ENCODE measurements around the gene MS4A10.
"Not testable (repeated sequence)": the region's sequence is repeated elsewhere in the genome, so short reads cannot be mapped to it uniquely, and the experiment has no call there.

Gene MS4A10

GRCh38 chr11:60785136-60785535 is at the start of gene MS4A10:
Gene MS4A10 (plus strand): TSS chr11:60785333. CDS start chr11:60790336, 5,003 bp downstream.
- DNase-seq = no peak

GRCh38 chr11:60739114-60739513 is 46.0 kb upstream of the MS4A10 start:
- no peak for DNase-seq

DNA sequence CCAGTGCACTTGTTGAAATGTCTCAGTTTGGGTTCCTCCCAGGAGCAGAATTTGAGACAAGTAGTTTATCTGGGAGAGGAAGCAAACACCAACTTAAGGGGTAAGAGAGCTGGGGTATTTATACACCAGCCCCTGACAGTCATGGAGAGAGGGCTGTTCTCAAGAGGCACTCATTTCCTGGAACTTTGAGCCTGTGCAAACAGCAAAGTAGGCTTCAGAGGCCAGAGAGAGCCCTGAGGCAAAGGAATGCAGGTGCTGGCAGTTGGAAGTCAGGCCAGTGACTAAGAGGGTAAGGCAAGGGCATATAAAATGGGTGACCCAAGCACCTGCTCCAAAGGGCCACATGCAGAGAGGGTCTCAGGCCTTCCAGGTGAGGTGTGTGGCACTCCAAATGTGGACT is 44.6 kb upstream of the MS4A10 start:
- DNase-seq = no peak

DNA sequence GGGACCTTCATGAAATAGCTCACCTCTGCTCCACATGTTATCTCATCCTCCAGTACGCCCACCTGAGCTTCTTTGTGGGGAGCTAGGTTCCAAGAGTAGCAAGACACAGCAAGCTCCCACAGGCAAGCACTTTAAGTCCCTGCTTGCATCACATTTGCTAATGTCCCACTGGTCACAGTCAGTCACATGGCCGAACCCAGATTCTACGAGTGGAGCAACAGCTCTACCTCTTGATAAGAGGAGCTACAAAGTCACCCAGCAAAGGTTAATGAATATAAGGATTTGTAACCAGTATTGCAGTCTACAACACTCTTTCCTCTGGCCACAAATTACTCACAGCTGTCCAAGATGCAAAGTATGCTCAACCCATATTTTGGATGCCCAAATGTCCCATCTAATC is 43.7 kb upstream of the MS4A10 start:
- no peak for DNase-seq

DNA sequence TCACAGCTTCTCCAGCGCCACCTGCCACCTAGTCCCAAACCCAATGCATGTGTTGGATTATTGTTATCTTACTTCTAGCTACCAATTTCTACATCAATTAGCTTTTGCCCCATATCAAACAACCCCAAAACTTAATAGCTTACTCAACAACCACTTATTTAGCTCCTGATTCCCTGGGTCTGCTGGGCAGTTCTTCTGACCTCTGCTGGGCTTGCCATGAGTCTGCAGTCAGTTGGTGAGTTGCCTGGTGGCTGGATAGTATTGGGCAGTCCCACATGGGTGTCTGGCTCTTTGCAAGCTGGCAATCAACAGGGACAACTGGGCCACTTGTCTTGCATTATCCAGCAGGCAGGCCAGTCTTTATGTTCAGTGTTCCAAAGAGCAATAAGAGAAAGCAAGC is 42.1 kb upstream of the MS4A10 start:
- DNase-seq = no peak

DNA sequence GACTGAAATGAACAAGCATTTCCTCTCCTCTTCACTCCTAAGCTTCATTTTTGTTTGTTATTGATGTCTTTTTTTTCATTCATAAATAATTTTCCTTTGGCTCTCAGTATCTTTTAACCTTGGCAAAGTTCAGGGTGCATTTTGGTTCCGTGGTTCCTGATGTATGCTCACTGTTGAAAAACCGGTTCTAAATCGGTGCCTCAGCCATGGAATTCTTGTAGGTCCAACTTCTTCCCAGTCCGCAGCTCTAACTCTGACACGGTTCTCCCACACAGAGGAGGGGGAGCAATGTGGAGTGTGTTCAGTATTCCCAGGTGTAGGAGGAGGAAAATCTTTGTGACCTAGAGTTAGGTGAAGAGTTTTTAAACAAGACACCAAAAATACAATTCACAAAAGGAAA is 41.0 kb upstream of the MS4A10 start:
- no peak for DNase-seq

GRCh38 chr11:60747359-60747873 is 37.7 kb upstream of the MS4A10 start:
- no peak for DNase-seq

DNA sequence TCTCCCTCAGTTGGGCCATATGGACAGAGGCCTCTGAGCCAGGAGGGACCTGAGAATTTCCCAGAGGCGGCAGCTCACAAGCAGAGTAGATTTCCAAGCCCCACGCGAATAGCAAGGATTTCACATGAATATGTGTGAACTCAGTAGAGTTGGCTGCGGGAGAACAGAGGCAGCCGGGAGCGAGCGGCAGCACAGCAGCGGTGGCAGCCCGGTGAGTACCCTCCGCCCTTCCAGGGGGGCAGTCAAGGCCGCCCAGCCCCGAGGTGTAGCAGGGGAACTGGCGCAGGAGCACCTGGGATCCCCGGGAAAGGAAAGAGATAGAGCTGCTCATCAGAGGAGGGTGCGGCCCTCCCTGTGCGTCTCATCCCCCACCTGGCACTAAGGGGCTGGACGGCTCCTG is 36.9 kb upstream of the MS4A10 start:
- no peak for DNase-seq

DNA sequence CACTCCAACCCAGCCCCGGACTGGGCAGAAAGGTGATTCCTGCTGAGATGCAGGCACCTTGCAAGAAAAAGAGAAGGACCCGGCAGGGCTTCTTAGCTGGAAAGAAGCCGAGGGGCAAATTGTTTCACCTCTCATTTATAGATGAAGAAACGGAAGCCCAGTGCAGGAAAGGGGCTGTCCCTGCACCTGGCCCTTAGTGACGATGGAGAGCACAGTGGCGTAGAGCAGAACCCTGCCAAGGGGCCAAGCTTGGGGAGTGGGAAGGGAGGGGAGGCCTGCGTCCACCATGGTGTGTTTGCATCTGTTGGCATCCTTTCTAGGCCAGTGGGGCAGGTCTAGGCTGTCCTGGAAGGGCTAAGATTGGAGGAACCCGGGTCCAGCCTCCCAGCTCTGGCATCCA is 36.3 kb upstream of the MS4A10 start:
- DNase-seq = no peak

DNA sequence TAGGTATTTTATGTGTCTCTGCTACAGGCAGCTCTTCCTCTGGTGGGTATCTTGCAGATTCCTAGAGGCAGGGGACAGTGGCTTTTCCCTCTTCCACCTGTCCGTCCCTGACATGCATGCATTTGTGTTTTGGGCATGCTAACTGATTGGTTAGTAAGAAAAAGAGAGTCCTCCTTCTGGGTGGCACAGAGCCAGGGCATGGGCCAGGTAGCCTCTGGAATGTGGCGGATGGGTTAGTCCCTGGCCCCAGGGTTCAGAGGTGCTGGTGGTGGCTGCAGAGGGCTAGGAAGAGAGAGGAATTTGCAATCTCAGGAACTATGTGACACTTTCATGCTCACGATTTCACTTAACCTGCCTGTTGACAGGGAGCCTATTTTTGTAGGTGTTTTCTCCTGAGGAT is 34.2 kb upstream of the MS4A10 start:
- no peak for DNase-seq

- no peak for DNase-seq
Observed at GRCh38 chr11:60753309-60753708, 31.8 kb upstream of the MS4A10 start.

GRCh38 chr11:60754887-60755286 is 30.2 kb upstream of the MS4A10 start:
- DNase-seq = no peak

DNA sequence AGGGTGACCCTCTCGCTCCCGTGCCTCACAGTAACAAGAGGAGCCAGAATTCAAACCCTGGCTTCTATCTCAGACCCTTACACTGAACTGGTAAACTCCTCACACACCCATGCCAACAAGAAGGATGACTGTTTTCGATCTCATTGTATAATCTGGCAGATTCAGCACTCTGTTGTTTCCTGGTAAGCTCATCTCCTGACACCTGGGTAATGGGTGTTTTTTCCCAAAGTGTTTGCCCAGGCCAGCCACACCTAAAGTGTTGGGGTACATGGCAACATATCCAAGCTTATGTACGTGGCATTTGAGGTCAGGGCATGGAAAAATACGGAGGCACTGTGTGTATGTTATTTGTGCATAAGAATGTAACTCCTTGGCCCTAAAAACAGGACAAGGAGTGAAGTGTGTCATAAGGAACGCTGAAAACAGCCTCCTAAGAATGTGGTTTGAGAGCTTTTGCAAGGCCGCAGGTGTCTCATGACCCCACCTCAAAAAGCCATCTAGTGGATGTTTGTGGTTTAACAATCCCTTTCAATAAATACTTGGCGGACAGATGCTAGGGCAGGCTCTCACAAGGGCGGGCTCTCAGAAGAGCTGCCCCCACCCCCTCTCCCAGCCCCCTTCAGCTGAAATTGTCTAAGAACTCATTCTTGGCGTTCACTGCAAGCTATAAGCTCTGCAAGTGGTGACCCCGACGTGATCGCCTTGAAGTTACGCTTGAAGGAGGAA is 28.7 kb upstream of the MS4A10 start, which contains the start of gene MS4A15:
TSS of gene MS4A15 (plus strand) at position 561 of the 726 bp plus-strand sequence. CDS start 6,867 bp downstream, outside the sequence.
- DNase-seq = no peak

- no peak for DNase-seq
Observed at GRCh38 chr11:60757231-60757800, 27.8 kb upstream of the MS4A10 start.

DNA sequence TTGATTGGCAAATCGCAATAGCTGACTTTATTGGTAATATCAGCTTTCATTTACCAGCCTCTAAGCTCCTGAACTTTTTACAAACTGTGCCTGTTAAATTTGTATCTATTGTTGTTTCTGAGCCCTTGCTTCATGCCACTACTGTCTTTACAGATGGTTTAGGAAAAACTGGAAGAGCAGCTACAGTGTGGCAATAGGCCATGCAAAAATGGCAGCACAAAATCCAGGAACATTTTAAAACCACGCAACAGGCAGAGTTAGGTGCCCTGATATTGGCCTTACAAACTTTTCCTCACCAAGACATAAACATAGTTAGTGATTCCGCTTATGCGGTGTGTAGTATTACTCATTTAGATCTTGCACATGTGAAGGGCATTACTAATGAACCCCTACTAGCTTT is 26.5 kb upstream of the MS4A10 start:
- DNase-seq = not testable (repeated sequence)

GRCh38 chr11:60759438-60760225 is 25.5 kb upstream of the MS4A10 start:
- DNase-seq = not testable (repeated sequence)

DNA sequence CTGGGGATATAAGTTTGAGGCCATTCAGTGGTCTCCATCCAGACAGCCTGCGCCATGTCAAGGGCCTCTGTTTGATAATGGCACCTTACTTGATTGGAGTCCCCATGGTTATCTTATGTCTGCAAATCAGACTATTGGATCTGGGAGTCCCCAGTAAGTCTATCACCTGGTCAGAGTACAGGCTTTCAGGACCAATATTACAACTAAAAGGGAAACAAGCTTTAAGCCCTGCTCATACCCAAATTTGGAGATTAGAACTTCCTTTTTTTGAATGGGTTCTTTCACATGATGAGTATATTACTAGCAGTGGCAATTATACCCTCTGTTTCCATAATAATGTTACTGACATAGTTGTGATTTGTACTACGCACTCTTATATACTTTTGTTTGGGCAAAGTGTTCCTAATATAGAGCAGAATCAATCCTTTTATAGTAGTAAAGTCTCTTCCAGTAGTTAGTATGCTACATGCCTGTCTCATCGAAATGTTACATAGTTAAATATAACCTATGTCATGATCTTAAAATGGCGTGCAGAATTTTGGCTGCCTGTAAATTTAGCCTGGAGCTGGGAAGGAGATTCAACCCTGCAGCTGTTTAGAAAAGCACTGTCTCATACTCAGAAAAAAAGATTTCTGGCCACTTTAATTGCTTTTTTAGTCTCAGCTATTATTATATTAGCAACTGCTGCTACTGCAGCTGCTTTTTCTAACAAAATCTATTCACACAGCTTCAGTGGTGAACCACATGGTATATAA is 23.5 kb upstream of the MS4A10 start:
- no peak for DNase-seq

DNA sequence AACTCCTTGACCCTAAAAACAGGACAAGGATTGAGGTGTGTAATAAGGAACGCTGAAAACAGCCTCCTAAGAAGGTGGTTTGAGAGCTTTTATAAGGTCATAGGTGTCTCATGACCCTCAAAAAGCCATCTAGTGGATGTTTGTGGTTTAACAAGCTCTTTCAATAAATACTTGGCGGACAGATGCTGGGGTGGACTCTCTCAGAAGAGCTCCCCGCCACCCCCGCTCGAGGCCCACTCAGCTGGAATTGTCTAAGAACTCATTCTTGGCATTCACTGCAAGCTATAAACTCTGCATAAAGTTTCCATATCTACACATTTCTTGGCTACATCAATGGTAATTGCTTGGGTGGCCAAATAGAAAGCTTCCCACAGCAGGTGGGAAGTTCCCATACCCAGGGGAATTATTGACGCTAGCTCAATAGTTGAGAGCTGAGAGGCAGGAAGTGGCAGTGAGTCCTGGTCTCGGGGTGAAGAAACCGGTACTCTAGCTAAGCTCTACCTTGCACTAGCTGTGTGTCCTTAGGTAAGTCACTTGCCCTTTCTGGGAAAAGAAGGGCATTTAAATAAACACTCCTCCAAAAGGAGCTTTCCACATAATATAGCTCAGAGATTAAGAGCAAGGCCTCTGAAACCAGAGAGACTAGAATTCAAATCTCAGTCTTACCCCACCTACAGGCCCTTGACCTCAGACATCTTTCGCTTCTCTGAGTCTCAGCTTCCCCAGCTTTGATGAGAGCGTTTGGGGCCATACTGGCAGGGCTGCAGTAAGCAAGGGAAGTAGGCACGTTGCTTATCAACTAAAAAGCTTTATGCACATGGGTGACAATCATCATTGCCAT is 22.1 kb upstream of the MS4A10 start:
- peak; percentile 90 for DNase-seq

- DNase-seq = peak; percentile 42
Observed at GRCh38 chr11:60763692-60764369, 21.3 kb upstream of the MS4A10 start.

DNA sequence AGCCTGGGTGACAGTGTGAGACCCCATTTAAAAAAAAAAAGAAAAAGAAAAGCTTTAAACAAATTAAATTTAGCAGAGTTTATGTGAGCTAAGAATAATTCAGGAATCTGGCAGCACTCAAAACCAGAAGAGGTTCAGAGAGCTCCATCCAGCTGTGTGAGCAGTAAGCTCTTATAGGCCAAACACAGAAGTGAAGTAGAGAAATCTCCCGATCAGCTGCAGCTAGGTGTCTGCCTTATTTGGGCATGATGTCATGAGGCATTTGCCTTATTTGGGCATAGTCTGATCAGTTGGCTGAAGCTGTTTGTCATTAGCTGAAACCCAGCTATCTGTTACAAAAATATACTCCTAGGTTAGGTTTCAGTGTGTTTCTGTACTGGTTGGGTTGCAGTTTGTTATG is 20.3 kb upstream of the MS4A10 start:
- DNase-seq = no peak

- no peak for DNase-seq
Observed at GRCh38 chr11:60765355-60765754, 19.8 kb upstream of the MS4A10 start.
